Measurements from ENCODE around the gene SCRN1.

DNA sequence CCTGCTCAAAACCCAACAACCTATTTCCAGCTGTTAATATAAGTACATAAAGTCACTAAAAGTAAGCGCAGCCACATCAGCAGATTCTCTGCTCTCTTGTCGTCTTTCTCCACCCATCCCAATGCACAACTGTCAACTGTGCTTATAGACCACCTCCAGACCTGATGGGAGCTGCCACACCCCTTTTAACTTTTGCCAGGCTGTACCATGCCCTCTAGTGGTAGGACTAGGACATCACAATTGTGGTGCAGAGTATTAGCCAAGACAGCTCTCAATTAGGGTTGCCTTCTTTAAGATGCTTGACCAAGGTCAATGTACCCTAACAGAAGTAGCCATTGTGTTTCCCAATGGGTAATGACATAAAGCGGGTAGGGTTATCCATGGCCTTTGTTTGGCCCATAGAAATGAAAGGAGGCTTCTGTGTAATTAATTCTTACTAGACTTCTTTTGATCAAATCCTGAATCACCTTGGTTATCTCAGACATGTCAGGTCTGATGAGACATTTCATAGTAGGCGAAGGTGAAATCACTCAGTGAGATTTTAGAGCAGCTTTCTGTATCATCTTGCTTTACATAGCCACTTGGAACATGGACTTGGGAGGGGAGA, 68.1 kb downstream of the SCRN1 start:
- TF ChIP-seq, protein P1, sequence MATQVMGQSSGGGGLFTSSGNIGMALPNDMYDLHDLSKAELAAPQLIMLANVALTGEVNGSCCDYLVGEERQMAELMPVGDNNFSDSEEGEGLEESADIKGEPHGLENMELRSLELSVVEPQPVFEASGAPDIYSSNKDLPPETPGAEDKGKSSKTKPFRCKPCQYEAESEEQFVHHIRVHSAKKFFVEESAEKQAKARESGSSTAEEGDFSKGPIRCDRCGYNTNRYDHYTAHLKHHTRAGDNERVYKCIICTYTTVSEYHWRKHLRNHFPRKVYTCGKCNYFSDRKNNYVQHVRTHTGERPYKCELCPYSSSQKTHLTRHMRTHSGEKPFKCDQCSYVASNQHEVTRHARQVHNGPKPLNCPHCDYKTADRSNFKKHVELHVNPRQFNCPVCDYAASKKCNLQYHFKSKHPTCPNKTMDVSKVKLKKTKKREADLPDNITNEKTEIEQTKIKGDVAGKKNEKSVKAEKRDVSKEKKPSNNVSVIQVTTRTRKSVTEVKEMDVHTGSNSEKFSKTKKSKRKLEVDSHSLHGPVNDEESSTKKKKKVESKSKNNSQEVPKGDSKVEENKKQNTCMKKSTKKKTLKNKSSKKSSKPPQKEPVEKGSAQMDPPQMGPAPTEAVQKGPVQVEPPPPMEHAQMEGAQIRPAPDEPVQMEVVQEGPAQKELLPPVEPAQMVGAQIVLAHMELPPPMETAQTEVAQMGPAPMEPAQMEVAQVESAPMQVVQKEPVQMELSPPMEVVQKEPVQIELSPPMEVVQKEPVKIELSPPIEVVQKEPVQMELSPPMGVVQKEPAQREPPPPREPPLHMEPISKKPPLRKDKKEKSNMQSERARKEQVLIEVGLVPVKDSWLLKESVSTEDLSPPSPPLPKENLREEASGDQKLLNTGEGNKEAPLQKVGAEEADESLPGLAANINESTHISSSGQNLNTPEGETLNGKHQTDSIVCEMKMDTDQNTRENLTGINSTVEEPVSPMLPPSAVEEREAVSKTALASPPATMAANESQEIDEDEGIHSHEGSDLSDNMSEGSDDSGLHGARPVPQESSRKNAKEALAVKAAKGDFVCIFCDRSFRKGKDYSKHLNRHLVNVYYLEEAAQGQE (IDR thresholded peaks at IDR 0.05; ENCODE audit: low read depth) = no peak
- TF ChIP-seq TCF12 (IDR thresholded peaks at IDR 0.05; ENCODE audit: low read depth) = no peak
- TF ChIP-seq, protein P2, sequence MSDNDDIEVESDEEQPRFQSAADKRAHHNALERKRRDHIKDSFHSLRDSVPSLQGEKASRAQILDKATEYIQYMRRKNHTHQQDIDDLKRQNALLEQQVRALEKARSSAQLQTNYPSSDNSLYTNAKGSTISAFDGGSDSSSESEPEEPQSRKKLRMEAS (IDR thresholded peaks at IDR 0.05) = no peak
- peak; percentile 90 for TF ChIP-seq RAD21 (IDR thresholded peaks at IDR 0.05; ENCODE audit: low read depth)
- no peak for TF ChIP-seq ZBTB7A (IDR thresholded peaks at IDR 0.05; ENCODE audit: low read depth)
- TF ChIP-seq TAF1 (IDR thresholded peaks at IDR 0.05; ENCODE audit: low read depth) = no peak

Data from Ishikawa (cell line).